Immature natural killer cell (primary cell): Measurements from ENCODE around the gene B3GAT3. TPM values are rescaled to one million over a fixed set of nuclear protein-coding genes. Genes with fewer than 3 reads are reported as not detected.
"Not testable (repeated sequence)": the region's sequence is repeated elsewhere in the genome, so short reads cannot be mapped to it uniquely, and the experiment has no call there.

ENCODE experiments used
- DNase-seq, 3 donors: peaks; one replicate each; pipeline ENCODE4 v3.0.0; 2022; ENCODE audit warnings: mixed read lengths in 1 of 3
- H3K27ac Mint-ChIP-seq, 6 donors: one replicate each; pipeline ENCODE4 v1.8.0; 2020; ENCODE audit warnings: mixed read lengths in 6 of 6, mild to moderate bottlenecking in 5 of 6, inconsistent platforms in 4 of 6, moderate library complexity in 3 of 6
- H3K27me3 Mint-ChIP-seq, 3 donors: one replicate each; pipeline ENCODE4 v1.8.0; 2020 to 2021; ENCODE audit warnings: low read depth in 3 of 3, mild to moderate bottlenecking in 3 of 3, mixed read lengths in 3 of 3, moderate library complexity in 3 of 3, inconsistent platforms in 1 of 3
- H3K36me3 Mint-ChIP-seq, 3 donors: one replicate each; pipeline ENCODE4 v1.8.0; 2020; ENCODE audit warnings: mixed read lengths in 3 of 3, inconsistent platforms in 2 of 3, mild to moderate bottlenecking in 2 of 3
- H3K4me1 Mint-ChIP-seq, 2 donors: one replicate each; pipeline ENCODE4 v1.8.0; 2020; ENCODE audit warnings: inconsistent platforms in 2 of 2, mild to moderate bottlenecking in 2 of 2, mixed read lengths in 2 of 2, moderate library complexity in 1 of 2
- H3K4me3 Mint-ChIP-seq, 5 donors: one replicate each; pipeline ENCODE4 v1.8.0; 2020; ENCODE audit warnings: mild to moderate bottlenecking in 5 of 5, mixed read lengths in 5 of 5, inconsistent platforms in 3 of 5, moderate library complexity in 3 of 5
- H3K9me3 Mint-ChIP-seq, 6 donors: one replicate each; pipeline ENCODE4 v1.8.0; 2020; ENCODE audit warnings: mild to moderate bottlenecking in 6 of 6, mixed read lengths in 6 of 6, inconsistent platforms in 4 of 6, moderate library complexity in 3 of 6
- polyA plus RNA-seq, 3 donors: library from polyadenylated mRNA; unstranded; fragments of 300-500 nt; fragmentation: Illumina TruSeq; gene quantifications; one replicate each; pipeline ENCODE4 v1.2.3, GENCODE V29; 2021

The B3GAT3 gene
- polyA plus RNA-seq, 3 donors from 2014 or later = 35.5 to 54.1 (median 49.7) TPM

DNA sequence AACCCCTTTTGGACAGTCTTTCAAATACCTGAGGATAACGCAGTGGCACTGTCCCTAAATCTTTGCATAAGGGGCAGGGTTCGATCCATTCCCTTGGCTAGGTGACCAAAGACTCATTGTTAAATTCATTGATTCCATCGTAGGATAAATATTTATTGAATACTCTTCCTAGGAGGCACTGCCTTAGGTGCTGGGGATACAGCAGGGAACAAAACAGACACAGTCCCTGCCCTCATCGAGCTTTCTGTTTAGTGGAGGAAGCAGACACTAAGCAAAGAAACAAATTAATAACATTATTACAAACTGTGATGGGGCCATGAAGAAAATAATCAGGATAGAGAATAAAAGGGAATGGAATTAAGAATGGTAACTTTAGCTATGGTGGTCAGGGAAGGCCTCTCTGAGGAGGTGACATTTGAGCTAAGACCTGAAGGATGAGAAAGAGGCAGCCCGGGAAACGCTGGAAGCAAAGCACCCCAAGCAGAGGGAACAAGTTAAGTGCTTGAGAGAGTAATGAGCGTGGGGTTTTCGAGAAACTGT, 689 bp downstream of the B3GAT3 start:
- no peak for DNase-seq
- no peaks in the 10 kb centered on the region for H3K9me3 Mint-ChIP-seq
- peaks cover 3 to 19% (median 6%) of the 10 kb centered on the region in 3 donors for H3K36me3 Mint-ChIP-seq
- peak overlapping the region; percentile 91 to 97 (median 95) for H3K27ac Mint-ChIP-seq
- peak overlapping the region; percentile 89 to 96 (median 91) for H3K4me3 Mint-ChIP-seq
- peaks cover 26 to 27% of the 10 kb centered on the region in 2 donors for H3K4me1 Mint-ChIP-seq
- peaks cover 0 to 10% (median 9%) of the 10 kb centered on the region in 3 donors for H3K27me3 Mint-ChIP-seq

DNA sequence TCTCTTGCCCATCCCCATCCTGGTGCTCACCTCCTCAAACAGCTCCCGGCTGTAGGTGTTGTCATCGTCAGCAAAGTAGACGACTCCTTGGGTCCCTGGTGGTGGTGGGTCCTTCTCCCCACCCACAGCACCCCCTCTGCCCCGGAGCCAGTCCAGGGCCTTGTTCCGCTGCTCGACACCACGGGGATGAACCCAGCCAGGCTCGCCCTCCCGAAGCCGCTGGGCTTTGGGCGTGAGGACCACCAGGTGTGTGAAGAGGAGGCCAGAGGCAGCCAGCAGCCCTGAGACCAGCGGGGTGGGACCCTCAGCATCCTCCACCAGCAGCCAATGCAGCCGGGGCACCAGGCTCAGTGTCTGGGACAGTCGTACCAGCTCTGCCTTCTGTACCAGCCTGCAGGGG, 4.8 kb downstream of the B3GAT3 start:
- not testable (repeated sequence) for H3K4me3 Mint-ChIP-seq, H3K27me3 Mint-ChIP-seq, DNase-seq, H3K27ac Mint-ChIP-seq, H3K9me3 Mint-ChIP-seq
- peaks cover 25 to 28% of the 10 kb centered on the region in 2 donors for H3K4me1 Mint-ChIP-seq
- peaks cover 0 to 12% (median 3%) of the 10 kb centered on the region in 3 donors for H3K36me3 Mint-ChIP-seq

DNA sequence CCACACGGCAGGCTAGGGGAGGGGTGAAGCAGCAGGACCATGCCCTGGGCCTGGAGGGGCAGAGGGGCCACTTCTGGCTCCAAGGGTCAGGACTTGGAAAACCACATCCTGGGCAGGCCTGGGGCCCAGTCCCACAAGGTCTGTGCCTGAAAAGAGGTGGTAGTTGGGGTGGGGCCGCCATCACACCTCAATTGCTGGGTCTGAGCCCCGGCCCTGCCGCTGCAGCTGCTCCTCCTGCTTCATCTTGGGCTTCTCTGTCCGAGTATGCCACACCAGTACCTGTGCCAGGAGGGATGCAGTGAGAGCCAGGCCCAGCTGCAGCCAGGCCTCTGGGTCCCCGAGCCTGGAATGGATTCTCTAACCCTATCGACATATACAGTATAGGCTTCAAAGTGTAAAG, 6.3 kb downstream of the B3GAT3 start:
- H3K27ac Mint-ChIP-seq = no peak overlapping the region

DNA sequence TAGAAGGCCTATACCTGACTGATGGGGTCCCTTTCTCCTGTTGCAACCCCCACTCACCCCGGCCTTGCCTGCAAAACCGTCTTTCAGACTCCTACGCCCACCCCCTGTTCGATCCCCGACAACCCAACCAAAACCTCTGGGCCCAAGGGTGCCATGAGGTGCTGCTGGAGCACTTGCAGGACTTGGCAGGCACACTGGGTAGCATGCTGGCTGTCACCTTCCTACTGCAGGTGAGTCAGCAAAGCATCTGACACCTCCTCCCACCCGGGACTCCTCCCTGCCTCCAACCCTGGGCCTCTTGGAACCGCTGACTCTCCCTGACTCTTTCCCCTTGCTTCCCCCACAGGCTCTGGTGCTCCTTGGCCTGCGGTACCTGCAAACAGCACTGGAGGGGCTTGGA, 7.5 kb downstream of the B3GAT3 start:
- H3K36me3 Mint-ChIP-seq = peaks cover 0 to 14% (median 7%) of the 10 kb centered on the region in 3 donors
- peak overlapping the region in 2 of 5 donors; percentile 7 to 61 for H3K4me3 Mint-ChIP-seq
- H3K27ac Mint-ChIP-seq = peak overlapping the region; percentile 71 to 88 (median 78)
- peaks cover 0 to 7% (median 3%) of the 10 kb centered on the region in 3 donors for H3K27me3 Mint-ChIP-seq
- peaks cover 25 to 26% of the 10 kb centered on the region in 2 donors for H3K4me1 Mint-ChIP-seq
- no peaks in the 10 kb centered on the region for H3K9me3 Mint-ChIP-seq
- no peak for DNase-seq

More for the DNA sequence above, 6.3 kb downstream of the B3GAT3 start:
- no peak for DNase-seq
- H3K4me1 Mint-ChIP-seq = peaks cover 26% of the 10 kb centered on the region in 2 donors
- no peak overlapping the region for H3K4me3 Mint-ChIP-seq
- peaks cover 0 to 5% (median 3%) of the 10 kb centered on the region in 3 donors for H3K27me3 Mint-ChIP-seq
- H3K9me3 Mint-ChIP-seq = no peaks in the 10 kb centered on the region
- peaks cover 0 to 12% (median 3%) of the 10 kb centered on the region in 3 donors for H3K36me3 Mint-ChIP-seq

DNA sequence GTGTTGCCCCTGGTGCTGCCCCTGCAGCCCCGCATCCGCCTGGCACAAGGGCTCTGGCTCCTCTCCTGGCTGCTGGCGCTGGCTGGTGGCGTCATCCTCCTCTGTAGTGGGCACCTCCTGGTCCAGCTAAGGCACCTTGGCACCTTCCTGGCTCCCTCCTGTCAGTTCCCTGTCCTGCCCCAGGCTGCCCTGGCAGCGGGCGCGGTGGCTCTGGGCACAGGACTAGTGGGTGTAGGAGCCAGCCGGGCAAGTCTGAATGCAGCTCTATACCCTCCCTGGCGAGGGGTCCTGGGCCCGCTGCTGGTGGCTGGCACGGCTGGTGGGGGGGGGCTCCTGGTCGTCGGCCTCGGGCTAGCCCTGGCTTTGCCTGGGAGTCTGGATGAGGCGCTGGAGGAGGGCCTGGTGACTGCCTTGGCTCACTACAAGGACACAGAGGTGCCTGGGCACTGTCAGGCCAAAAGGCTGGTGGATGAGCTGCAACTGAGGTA, 8.5 kb downstream of the B3GAT3 start:
- Mint-ChIP-seq H3K36me3 (peaks cover 0 to 11% (median 5%) of the 10 kb centered on the region in 3 donors), H3K4me1 (peaks cover 22 to 27% of the 10 kb centered on the region in 2 donors), H3K9me3 (no peaks in the 10 kb centered on the region), H3K27ac (peak overlapping the region; percentile 74 to 88 (median 82)), H3K27me3 (peaks cover 0 to 7% (median 3%) of the 10 kb centered on the region in 3 donors), H3K4me3 (peak overlapping the region in 3 of 5 donors; percentile 56 to 69 (median 63))
- DNase-seq = no peak

DNA sequence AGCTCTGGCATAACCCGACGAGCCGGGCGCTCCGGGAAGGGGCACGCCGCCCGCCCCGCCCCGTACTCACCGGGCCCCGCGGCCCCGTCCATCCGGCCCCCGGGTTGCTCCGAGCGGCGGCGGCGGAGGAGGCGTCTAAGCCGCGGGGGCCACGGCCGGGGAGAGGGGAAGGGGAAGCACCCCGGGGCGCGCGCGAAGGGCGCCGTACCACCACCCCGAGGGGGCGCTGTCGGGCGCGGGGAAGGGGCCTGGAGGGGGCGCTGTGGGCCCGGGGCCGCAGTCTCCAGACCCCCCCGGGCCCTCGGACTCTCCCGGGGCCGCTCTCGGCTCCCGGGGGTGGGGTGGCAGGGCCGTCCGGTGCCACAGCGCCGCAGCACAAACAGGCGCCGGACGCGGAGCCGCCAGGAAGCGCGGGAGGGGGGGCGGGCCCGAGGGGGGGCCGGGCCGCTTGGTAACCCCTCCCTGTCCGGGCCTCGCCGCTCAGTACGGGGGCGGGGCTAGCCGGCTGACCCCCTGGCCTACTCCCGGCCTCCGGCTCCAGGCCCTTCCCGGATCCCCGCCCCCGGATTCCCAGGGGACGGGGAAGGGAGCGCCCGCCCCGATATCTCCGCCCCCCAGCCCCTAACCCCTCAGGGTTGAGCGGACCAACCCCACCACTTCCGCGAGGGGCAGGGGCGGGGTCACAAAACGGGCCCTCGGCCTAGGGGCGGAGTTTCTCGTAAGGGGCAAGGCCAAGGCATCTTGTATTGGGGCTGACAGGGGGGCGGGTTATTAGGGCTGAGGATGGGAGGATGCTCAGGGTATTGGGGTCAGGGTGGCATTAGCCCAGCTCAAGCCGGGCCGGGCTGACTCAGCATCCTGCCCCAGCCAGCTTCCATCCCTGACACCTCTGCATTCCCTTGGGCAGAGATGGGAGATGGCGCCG, 9.2 kb downstream of the B3GAT3 start, which contains the start of the genes EML3 and ROM1:
TSS of gene EML3 (minus strand) at position 410 of the 925 bp plus-strand sequence. CDS start at position 92, 318 bp downstream.
TSS of gene ROM1 (plus strand) at position 892 of the 925 bp plus-strand sequence. CDS start at position 917, 25 bp downstream.
- Mint-ChIP-seq H3K4me3 (peak within 1 kb of the TSS; percentile 93 to 99 (median 94)), H3K27ac (peak within 1 kb of the TSS; percentile 94 to 99 (median 96)), H3K9me3 (no peaks in the 10 kb centered on the region), H3K27me3 (peaks cover 0 to 7% (median 3%) of the 10 kb centered on the region in 3 donors), H3K4me1 (peaks cover 22 to 31% of the 10 kb centered on the region in 2 donors), H3K36me3 (peaks cover 5 to 18% (median 6%) of the 10 kb centered on the region in 3 donors)
- DNase-seq = peak; percentile 90 to 92 (median 92)

DNA sequence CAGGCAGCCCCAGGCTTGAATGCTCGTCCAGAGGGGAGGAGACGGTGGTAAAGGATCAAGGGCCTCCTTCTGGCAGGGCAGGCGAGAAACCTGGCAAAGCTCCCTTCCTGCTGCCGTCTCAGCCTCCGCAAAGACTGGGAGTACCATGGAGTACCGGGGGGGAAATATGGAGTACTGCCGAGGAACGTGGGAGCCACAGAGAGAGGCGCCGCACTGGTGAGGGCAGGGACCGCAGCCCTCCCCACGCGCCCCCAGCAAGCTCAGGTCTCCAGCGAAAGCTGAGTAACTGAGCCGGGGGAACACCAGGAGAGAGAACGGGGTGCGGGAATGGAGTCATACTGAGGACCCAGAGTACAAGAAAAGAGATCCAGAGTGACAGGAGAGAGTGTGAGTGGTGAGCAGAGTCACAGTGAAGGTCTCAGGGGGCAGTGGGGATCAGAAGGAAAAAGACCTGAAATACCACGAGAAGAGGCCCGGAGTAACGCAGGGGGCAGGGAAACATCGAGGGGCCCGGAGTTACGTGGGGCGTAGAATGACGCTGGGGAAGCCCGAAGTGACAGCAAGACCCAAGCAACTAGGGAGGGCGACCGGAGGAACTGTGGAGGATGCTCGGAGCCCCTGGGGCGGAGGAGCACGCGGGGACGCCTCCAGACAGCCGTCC, 10.0 kb downstream of the B3GAT3 start:
- no peaks in the 10 kb centered on the region for H3K9me3 Mint-ChIP-seq
- no peak for DNase-seq
- peaks cover 0 to 8% (median 3%) of the 10 kb centered on the region in 3 donors for H3K27me3 Mint-ChIP-seq
- H3K27ac Mint-ChIP-seq = peak overlapping the region; percentile 94 to 99 (median 96)
- peaks cover 5 to 20% (median 8%) of the 10 kb centered on the region in 3 donors for H3K36me3 Mint-ChIP-seq
- H3K4me1 Mint-ChIP-seq = peaks cover 22 to 31% of the 10 kb centered on the region in 2 donors
- H3K4me3 Mint-ChIP-seq = peak overlapping the region; percentile 93 to 99 (median 94)

DNA sequence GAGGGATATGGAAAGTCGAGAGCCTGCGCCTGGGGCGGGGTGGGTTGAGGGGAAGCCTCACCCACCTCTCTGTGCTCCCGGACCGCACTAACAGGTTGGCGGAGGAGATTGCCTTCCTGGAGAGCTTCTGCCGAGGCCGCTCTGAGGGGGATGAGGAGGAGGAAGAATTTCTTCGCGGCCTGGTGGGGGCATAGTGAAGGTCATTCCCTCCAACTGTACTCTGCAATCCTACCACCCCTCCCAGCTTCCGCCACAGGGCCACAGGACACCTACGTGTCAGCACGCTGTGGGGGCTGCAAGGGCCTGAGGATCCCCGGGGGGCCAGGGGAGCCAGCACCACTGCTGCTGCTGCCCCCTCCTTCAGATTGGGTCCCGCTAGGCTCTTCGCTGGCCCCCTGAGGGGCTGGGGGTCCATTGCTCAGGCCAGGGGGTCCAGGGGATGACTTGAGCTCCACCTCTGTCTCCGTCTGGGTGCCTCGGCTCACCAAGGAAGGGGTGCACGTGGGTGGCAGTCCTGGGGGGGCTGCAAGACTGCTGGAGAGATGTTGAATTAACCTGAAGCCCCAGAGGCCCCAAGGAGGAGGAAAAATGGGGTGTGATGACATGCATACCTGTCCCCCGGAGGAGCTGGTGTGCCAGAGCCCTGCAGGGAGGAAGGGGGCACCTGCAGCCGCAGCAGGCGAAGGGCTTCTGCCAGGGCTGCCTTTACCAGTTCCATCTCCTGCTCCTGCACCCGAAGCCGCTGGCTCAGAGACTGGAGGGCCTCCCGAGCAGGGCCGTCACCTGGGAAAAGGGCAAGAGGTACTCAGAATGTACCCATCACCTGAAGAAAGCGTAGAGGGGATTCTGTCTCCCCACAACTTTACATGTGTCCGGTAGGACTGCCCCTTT, 10.7 kb downstream of the B3GAT3 start:
- no peaks in the 10 kb centered on the region for H3K9me3 Mint-ChIP-seq
- DNase-seq = no peak
- peaks cover 5 to 18% (median 11%) of the 10 kb centered on the region in 3 donors for H3K36me3 Mint-ChIP-seq
- H3K27ac Mint-ChIP-seq = peak overlapping the region; percentile 94 to 99 (median 96)
- peaks cover 22 to 31% of the 10 kb centered on the region in 2 donors for H3K4me1 Mint-ChIP-seq
- peak overlapping the region; percentile 93 to 99 (median 94) for H3K4me3 Mint-ChIP-seq
- H3K27me3 Mint-ChIP-seq = peaks cover 0 to 9% (median 3%) of the 10 kb centered on the region in 3 donors

DNA sequence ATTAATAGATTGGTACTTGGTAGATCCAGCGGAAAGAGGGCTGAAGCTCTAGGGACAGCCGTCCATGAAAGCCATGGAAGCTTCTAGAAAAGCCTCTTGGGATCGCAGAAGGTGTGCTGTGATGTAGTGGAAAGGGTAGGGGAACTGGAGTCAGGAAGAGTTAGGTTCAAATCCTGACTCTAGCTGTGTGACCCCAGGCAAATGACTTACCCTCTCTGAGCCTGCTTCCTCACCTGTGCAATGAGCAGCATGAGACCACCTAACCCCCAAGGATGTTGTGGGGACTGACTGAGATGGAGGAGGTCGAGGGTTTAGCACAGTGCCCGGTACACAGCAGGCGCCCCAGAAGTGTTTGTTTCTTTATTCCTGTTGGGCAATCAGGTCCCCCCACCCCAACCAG, 11.4 kb downstream of the B3GAT3 start:
- peak overlapping the region; percentile 64 to 98 (median 80) for H3K27ac Mint-ChIP-seq
- H3K4me3 Mint-ChIP-seq = peak overlapping the region; percentile 44 to 73 (median 66)
- H3K9me3 Mint-ChIP-seq = no peaks in the 10 kb centered on the region
- no peak for DNase-seq
- peaks cover 5 to 19% (median 11%) of the 10 kb centered on the region in 3 donors for H3K36me3 Mint-ChIP-seq
- peaks cover 22 to 31% of the 10 kb centered on the region in 2 donors for H3K4me1 Mint-ChIP-seq
- H3K27me3 Mint-ChIP-seq = peaks cover 0 to 9% (median 3%) of the 10 kb centered on the region in 3 donors

DNA sequence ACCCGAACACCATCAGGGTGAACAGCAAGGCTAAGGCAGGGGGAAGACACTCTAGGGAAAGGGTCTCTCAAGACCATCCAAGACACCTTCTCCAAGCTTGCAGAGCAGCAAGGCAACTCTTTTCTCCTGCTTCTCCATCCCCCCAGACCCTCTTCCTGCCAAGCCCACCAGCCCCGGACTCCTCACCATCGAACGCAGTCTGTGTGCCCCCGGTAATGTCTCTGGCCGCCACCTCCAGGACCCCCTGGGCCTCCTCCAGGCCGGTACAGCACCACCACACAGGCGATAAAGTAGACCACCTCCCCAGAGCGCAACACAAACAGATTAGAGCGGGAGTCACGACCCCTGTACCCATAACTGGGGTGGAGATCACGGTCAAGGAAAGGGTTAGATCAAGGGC, 13.0 kb downstream of the B3GAT3 start:
- Mint-ChIP-seq H3K27ac (peak overlapping the region in 3 of 6 donors; percentile 13 to 39 (median 34)), H3K4me3 (peak overlapping the region in 1 of 5 donors; percentile 25), H3K9me3 (no peaks in the 10 kb centered on the region), H3K4me1 (peaks cover 22 to 34% of the 10 kb centered on the region in 2 donors), H3K36me3 (peaks cover 5 to 22% (median 16%) of the 10 kb centered on the region in 3 donors), H3K27me3 (peaks cover 0 to 9% (median 3%) of the 10 kb centered on the region in 3 donors)
- no peak for DNase-seq

DNA sequence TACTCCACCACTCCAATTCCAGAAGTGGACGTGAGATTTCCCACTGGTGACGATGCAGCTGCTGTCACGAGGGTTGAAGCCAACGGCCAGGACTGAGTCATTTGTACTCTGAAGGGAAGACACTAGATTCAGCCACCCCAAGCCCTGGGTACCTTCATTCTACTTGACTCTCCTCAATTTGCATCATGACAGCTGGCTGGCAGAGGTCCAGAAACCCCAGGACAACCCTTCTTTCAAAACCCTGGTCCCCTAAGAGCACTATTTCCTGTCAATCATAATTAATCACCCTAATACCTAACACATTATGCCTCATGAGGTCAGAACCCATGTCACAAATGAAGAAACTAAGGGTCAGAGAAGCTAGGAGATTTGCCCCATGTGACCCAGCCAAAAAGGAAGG, 14.1 kb downstream of the B3GAT3 start:
- peaks cover 31 to 38% of the 10 kb centered on the region in 2 donors for H3K4me1 Mint-ChIP-seq
- no peak overlapping the region for H3K4me3 Mint-ChIP-seq
- H3K9me3 Mint-ChIP-seq = no peaks in the 10 kb centered on the region
- peaks cover 0 to 7% (median 3%) of the 10 kb centered on the region in 3 donors for H3K27me3 Mint-ChIP-seq
- DNase-seq = no peak
- peak overlapping the region in 1 of 6 donors; percentile 72 for H3K27ac Mint-ChIP-seq
- peaks cover 5 to 28% (median 22%) of the 10 kb centered on the region in 3 donors for H3K36me3 Mint-ChIP-seq

DNA sequence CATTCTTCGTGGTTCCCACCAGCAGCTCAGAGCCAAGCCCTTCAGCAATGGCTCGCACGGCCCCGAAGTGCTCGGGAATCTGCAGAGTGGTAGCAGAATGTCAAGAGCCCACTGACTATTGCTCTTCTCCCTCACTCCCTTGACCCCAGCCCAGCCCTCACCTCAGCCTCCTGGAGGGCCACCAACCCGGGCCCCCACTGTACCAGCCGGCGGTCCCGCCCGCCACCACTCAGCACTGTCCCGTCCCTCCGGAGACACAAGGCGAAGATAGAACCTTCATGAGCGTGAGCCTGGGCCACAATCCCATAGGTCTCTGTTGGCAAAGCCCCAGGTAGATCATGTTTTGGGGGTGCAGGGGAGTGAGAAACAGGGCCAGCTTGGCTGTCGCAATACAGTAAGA, 15.9 kb downstream of the B3GAT3 start:
- Mint-ChIP-seq H3K27me3 (peaks cover 5 to 7% (median 6%) of the 10 kb centered on the region in 3 donors), H3K4me1 (peaks cover 27 to 34% of the 10 kb centered on the region in 2 donors), H3K27ac (no peak overlapping the region), H3K36me3 (peaks cover 5 to 31% (median 25%) of the 10 kb centered on the region in 3 donors), H3K9me3 (no peaks in the 10 kb centered on the region), H3K4me3 (no peak overlapping the region)
- no peak for DNase-seq
